Progenitor cell of endocrine pancreas (in vitro differentiated cells): Measurements from ENCODE around the gene RPS3A. TPM values are rescaled to one million over a fixed set of nuclear protein-coding genes. Genes with fewer than 3 reads are reported as not detected.
A peak's percentile ranks its signal among the peaks of the same experiment; 100 is the strongest.

ENCODE experiments used
- DNase-seq: peaks from one replicate; pipeline ENCODE4 v3.0.0; 2021; ENCODE audit warnings: low spot score; ENCODE audit not compliant: unreplicated experiment
- H3K27ac Mint-ChIP-seq: 2 replicates; pipeline ENCODE4 v1.8.0; 2021; ENCODE audit warnings: mild to moderate bottlenecking, moderate library complexity, mixed read lengths
- H3K27me3 Mint-ChIP-seq: 2 replicates; pipeline ENCODE4 v1.8.0; 2021; ENCODE audit warnings: mixed read lengths
- H3K36me3 Mint-ChIP-seq: 2 replicates; pipeline ENCODE4 v1.8.0; 2022; ENCODE audit warnings: mixed read lengths; ENCODE audit not compliant: insufficient read depth
- H3K4me1 Mint-ChIP-seq: 2 replicates; pipeline ENCODE4 v1.8.0; 2021; ENCODE audit warnings: low read depth, mixed read lengths
- H3K4me3 Mint-ChIP-seq: 2 replicates; pipeline ENCODE4 v1.8.0; 2021; ENCODE audit warnings: low read depth, mild to moderate bottlenecking, moderate library complexity, mixed read lengths
- H3K9me3 Mint-ChIP-seq: 2 replicates; pipeline ENCODE4 v1.8.0; 2021; ENCODE audit warnings: low read depth, mixed read lengths
- total RNA-seq: library from RNA; stranded (reverse); gene quantifications from 2 replicates; pipeline ENCODE4 v1.2.1, GENCODE V29; 2021
- TF ChIP-seq, protein P1 (sequence below): fragments of 200-600 bp; sonication (generic); IDR thresholded peaks from one replicate; pipeline ENCODE4 v1.5.0; 2021; ENCODE audit warnings: antibody characterized with exemption, mild to moderate bottlenecking; ENCODE audit not compliant: unreplicated experiment

RPS3A gene
- total RNA-seq, 1 donor from 2014 or later: 2,102 TPM

- TF ChIP-seq, protein P1, sequence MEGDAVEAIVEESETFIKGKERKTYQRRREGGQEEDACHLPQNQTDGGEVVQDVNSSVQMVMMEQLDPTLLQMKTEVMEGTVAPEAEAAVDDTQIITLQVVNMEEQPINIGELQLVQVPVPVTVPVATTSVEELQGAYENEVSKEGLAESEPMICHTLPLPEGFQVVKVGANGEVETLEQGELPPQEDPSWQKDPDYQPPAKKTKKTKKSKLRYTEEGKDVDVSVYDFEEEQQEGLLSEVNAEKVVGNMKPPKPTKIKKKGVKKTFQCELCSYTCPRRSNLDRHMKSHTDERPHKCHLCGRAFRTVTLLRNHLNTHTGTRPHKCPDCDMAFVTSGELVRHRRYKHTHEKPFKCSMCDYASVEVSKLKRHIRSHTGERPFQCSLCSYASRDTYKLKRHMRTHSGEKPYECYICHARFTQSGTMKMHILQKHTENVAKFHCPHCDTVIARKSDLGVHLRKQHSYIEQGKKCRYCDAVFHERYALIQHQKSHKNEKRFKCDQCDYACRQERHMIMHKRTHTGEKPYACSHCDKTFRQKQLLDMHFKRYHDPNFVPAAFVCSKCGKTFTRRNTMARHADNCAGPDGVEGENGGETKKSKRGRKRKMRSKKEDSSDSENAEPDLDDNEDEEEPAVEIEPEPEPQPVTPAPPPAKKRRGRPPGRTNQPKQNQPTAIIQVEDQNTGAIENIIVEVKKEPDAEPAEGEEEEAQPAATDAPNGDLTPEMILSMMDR: no peak
- peak overlapping the region; percentile 62 for H3K27ac Mint-ChIP-seq
- no peak overlapping the region for H3K4me3 Mint-ChIP-seq
- H3K36me3 Mint-ChIP-seq: peaks cover 22% of the 10 kb centered on the region
- no peaks in the 10 kb centered on the region for H3K4me1 Mint-ChIP-seq
- DNase-seq: no peak
- H3K27me3 Mint-ChIP-seq: no peaks in the 10 kb centered on the region
- no peaks in the 10 kb centered on the region for H3K9me3 Mint-ChIP-seq
Observed at GRCh38 chr4:151144329-151145072, 45.1 kb downstream of the RPS3A start.

GRCh38 chr4:151147000-151147399 is 47.6 kb downstream of the RPS3A start:
- H3K4me1 Mint-ChIP-seq: peaks cover 1% of the 10 kb centered on the region
- TF ChIP-seq, protein P1: no peak
- no peak for DNase-seq
- H3K27ac Mint-ChIP-seq: no peak overlapping the region
- H3K9me3 Mint-ChIP-seq: no peaks in the 10 kb centered on the region
- peaks cover 19% of the 10 kb centered on the region for H3K36me3 Mint-ChIP-seq
- H3K4me3 Mint-ChIP-seq: no peak overlapping the region
- H3K27me3 Mint-ChIP-seq: no peaks in the 10 kb centered on the region

DNA sequence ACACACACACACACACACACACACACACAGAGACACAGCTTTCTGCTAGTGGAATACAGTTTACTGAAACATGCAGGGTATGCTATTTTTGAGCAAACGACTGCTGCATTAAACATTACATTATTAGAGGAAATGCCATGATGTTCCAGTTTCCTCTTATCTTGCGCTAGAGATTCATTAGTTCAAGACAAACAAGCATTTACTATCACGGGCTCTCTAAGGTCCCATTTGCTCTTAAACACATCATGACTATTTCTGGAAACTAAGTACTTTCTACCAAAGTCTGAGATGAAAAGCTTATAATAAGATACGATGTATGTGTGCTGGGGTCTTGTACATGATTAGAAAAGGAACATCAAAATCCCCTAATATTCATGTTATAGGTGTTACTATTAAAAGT is 48.8 kb downstream of the RPS3A start:
- TF ChIP-seq, protein P1: no peak
- H3K27ac Mint-ChIP-seq: no peak overlapping the region

GRCh38 chr4:151150821-151151580 is 51.6 kb downstream of the RPS3A start:
- Mint-ChIP-seq H3K4me1 (peaks cover 3% of the 10 kb centered on the region), H3K36me3 (peaks cover 15% of the 10 kb centered on the region), H3K27me3 (no peaks in the 10 kb centered on the region), H3K27ac (no peak overlapping the region), H3K4me3 (no peak overlapping the region), H3K9me3 (no peaks in the 10 kb centered on the region)
- TF ChIP-seq, protein P1: no peak
- no peak for DNase-seq

More for the DNA sequence above, 48.8 kb downstream of the RPS3A start:
- no peak overlapping the region for H3K4me3 Mint-ChIP-seq
- peaks cover 14% of the 10 kb centered on the region for H3K36me3 Mint-ChIP-seq
- DNase-seq: no peak
- H3K27me3 Mint-ChIP-seq: no peaks in the 10 kb centered on the region
- no peaks in the 10 kb centered on the region for H3K9me3 Mint-ChIP-seq
- peaks cover 3% of the 10 kb centered on the region for H3K4me1 Mint-ChIP-seq

DNA sequence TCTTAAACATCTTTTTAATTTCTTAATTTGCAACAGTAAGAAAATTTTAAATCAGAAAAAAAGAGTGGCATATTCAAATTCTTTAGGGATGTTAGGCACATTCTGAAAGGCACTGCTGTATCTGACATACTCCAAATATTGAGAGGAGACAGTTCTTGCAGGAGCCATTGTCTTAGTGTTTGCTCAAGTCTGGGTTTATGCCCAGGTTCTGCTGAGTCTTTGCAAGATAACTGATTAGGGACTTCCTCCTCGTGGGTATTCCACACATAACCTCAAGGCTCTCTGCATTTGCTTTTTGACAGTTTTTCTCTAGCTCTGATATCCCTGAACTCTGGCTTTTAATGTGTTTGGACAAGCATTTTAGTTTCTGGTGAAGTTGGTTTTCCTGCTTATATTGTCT is 52.6 kb downstream of the RPS3A start:
- peaks cover 4% of the 10 kb centered on the region for H3K9me3 Mint-ChIP-seq
- H3K36me3 Mint-ChIP-seq: peaks cover 23% of the 10 kb centered on the region
- H3K27ac Mint-ChIP-seq: no peak overlapping the region
- DNase-seq: no peak
- peaks cover 3% of the 10 kb centered on the region for H3K4me1 Mint-ChIP-seq
- H3K27me3 Mint-ChIP-seq: no peaks in the 10 kb centered on the region
- no peak overlapping the region for H3K4me3 Mint-ChIP-seq
- TF ChIP-seq, protein P1: no peak
